Sigmoid colon (tissue), 7 donors: ENCODE results near the gene CHRNA9. TPM values are rescaled to one million over a fixed set of nuclear protein-coding genes. Genes with fewer than 3 reads are reported as not detected.

Experiments used
- DNase-seq: peaks from one replicate; pipeline ENCODE4 v3.0.0-alpha.2; 2019
- H3K27ac ChIP-seq, 4 donors: fragments of 200-600 bp; sonication (generic); one replicate each; pipeline ENCODE4 v1.5.1; 2016 to 2019; ENCODE audit warnings: mild to moderate bottlenecking in 1 of 4
- H3K27me3 ChIP-seq, 3 donors: fragments of 200-600 bp; sonication (generic); one replicate each; pipeline ENCODE4 v1.5.1; 2019; ENCODE audit warnings: mild to moderate bottlenecking in 1 of 3
- H3K36me3 ChIP-seq, 4 donors: fragments of 200-600 bp; sonication (generic); one replicate each; pipeline ENCODE4 v1.5.1; 2016 to 2019
- H3K4me1 ChIP-seq, 4 donors: fragments of 200-600 bp; sonication (generic); one replicate each; pipeline ENCODE4 v1.5.1; 2017 to 2019
- H3K4me3 ChIP-seq, 4 donors: fragments of 200-600 bp; sonication (generic); one replicate each; pipeline ENCODE4 v1.5.1; 2017 to 2019; ENCODE audit warnings: mild to moderate bottlenecking in 2 of 4, moderate library complexity in 1 of 4
- H3K9me3 ChIP-seq, 4 donors: fragments of 200-600 bp in 3 of 4; sonication (generic) in 3 of 4; one replicate each; pipeline versions ENCODE4 v1.5.1 to v1.6.1; 2013 to 2019
- EP300 ChIP-seq, 4 donors: sonication (generic); formaldehyde crosslinking; IDR thresholded peaks; one replicate each; pipeline ENCODE4 v1.6.1; 2017; ENCODE audit warnings: antibody characterized with exemption in 4 of 4
- POLR2A ChIP-seq, 2 donors: fragments of 450-650 bp; IDR thresholded peaks; one replicate each; pipeline ENCODE4 v1.6.1; 2016; ENCODE audit warnings: antibody characterized with exemption in 2 of 2, mild to moderate bottlenecking in 2 of 2, moderate library complexity in 2 of 2
- POLR2AphosphoS5 ChIP-seq, 4 donors: sonication (generic); formaldehyde crosslinking; IDR thresholded peaks; one replicate each; pipeline ENCODE4 v1.6.1; 2017; ENCODE audit warnings: antibody characterized with exemption in 4 of 4
- WGBS, 2 donors: extraction: QIAGEN DNeasy Blood & Tissue Kit; methylation state at CpG; one replicate each; pipeline ENCODE4 v1.1.7; 2013; 5-methylcytosine and 5-hydroxymethylcytosine counted together
- intact Hi-C: fragments of 100-400 bp; cut with DNase I; formaldehyde crosslinking; loops from one replicate; pipeline ENCODE4 v1.15.1; 2023
- polyA plus RNA-seq, 3 donors: library from polyadenylated mRNA; stranded (reverse); fragments of 200-250 nt; gene quantifications; one replicate each; pipeline ENCODE4 v1.2.3, GENCODE V29; 2013
- total RNA-seq, 4 donors: library from RNA; depleted of rRNA; stranded (reverse); fragments of >200 nt; gene quantifications; one replicate each; pipeline ENCODE4 v1.1.0, GENCODE V29; 2016
- TF ChIP-seq, protein P1 (sequence below), 4 experiments: fragments of 450-650 bp in 3 of 4; fragments of 200-600 bp in 1 of 4; IDR thresholded peaks; one replicate each; pipeline ENCODE4 v1.5.1; 2016 to 2019; ENCODE audit warnings: antibody characterized with exemption in 4 of 4, mild to moderate bottlenecking in 3 of 4, moderate library complexity in 2 of 4
- donor health status: healthy with polysubstance abuse.
- donor health status: Bipolar disorder and iron deficiency.
- donor health status: healthy.

Gene CHRNA9
- total and polyA plus RNA-seq, 7 donors = not detected

- intact Hi-C loops = no loop called here
- no peaks in the 10 kb centered on the region for H3K36me3 ChIP-seq
- H3K4me1 ChIP-seq = no peaks in the 10 kb centered on the region
- 69 to 80% methylated on average over 4 of the region's 4 CpGs for WGBS, 2 donors
- no peak overlapping the region for H3K4me3 ChIP-seq
- H3K27me3 ChIP-seq = no peaks in the 10 kb centered on the region
- no peaks in the 10 kb centered on the region for H3K9me3 ChIP-seq
- no peak overlapping the region for H3K27ac ChIP-seq
- TF ChIP-seq POLR2A (IDR thresholded peaks at IDR 0.05) = no peak
- no peak for TF ChIP-seq POLR2AphosphoS5 (IDR thresholded peaks at IDR 0.05)
- TF ChIP-seq EP300 (IDR thresholded peaks at IDR 0.05) = no peak
- TF ChIP-seq, protein P1, sequence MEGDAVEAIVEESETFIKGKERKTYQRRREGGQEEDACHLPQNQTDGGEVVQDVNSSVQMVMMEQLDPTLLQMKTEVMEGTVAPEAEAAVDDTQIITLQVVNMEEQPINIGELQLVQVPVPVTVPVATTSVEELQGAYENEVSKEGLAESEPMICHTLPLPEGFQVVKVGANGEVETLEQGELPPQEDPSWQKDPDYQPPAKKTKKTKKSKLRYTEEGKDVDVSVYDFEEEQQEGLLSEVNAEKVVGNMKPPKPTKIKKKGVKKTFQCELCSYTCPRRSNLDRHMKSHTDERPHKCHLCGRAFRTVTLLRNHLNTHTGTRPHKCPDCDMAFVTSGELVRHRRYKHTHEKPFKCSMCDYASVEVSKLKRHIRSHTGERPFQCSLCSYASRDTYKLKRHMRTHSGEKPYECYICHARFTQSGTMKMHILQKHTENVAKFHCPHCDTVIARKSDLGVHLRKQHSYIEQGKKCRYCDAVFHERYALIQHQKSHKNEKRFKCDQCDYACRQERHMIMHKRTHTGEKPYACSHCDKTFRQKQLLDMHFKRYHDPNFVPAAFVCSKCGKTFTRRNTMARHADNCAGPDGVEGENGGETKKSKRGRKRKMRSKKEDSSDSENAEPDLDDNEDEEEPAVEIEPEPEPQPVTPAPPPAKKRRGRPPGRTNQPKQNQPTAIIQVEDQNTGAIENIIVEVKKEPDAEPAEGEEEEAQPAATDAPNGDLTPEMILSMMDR (IDR thresholded peaks at IDR 0.05) = no peak
- no peak for DNase-seq
These were observed 7.8 kb upstream of the CHRNA9 start for GRCh38 chr4:40327340-40327739.

- no peak overlapping the region for H3K27ac ChIP-seq
- no peak overlapping the region for H3K4me3 ChIP-seq
- 95 to 98% methylated on average over 1 of the region's 1 CpG for WGBS, 2 donors
- no peaks in the 10 kb centered on the region for H3K9me3 ChIP-seq
- no peak for TF ChIP-seq POLR2AphosphoS5 (IDR thresholded peaks at IDR 0.05)
- TF ChIP-seq, protein P1 (IDR thresholded peaks at IDR 0.05) = no peak
- no peak for TF ChIP-seq EP300 (IDR thresholded peaks at IDR 0.05)
- no peak for TF ChIP-seq POLR2A (IDR thresholded peaks at IDR 0.05)
- DNase-seq = no peak
- intact Hi-C loops = no loop called here
- H3K27me3 ChIP-seq = no peaks in the 10 kb centered on the region
- no peaks in the 10 kb centered on the region for H3K36me3 ChIP-seq
- H3K4me1 ChIP-seq = no peaks in the 10 kb centered on the region
These were observed 6.8 kb upstream of the CHRNA9 start for GRCh38 chr4:40328383-40328782.

DNA sequence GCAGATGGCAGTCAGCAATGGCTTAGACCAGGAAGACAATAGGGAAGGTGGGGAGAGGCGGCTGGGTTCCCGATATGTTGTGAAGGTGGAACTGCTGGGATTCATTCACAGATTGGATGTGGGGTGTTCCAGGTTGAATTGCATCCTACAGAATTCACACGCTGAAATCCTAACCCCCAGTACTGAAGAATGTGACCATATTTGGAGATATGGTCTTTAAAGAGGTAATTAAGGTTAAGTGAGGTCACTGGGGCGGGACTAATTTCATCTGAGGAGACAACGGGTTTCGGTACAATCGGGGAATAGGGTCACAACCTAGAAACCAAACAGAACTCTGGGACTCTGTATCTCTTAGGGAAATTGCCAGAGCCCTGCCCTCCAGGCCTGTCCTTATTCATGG is 5.3 kb upstream of the CHRNA9 start:
- Histone ChIP-seq H3K27me3 (no peaks in the 10 kb centered on the region), H3K9me3 (no peaks in the 10 kb centered on the region), H3K4me1 (no peaks in the 10 kb centered on the region), H3K4me3 (no peak overlapping the region), H3K36me3 (no peaks in the 10 kb centered on the region), H3K27ac (no peak overlapping the region)
- no peak for DNase-seq
- TF ChIP-seq POLR2AphosphoS5 (IDR thresholded peaks at IDR 0.05) (no peak), POLR2A (IDR thresholded peaks at IDR 0.05) (no peak), EP300 (IDR thresholded peaks at IDR 0.05) (no peak)
- TF ChIP-seq, protein P1 (IDR thresholded peaks at IDR 0.05) = no peak
- WGBS, 2 donors = 91 to 92% methylated on average over 7 of the region's 7 CpGs
- intact Hi-C loops = no loop called here

DNA sequence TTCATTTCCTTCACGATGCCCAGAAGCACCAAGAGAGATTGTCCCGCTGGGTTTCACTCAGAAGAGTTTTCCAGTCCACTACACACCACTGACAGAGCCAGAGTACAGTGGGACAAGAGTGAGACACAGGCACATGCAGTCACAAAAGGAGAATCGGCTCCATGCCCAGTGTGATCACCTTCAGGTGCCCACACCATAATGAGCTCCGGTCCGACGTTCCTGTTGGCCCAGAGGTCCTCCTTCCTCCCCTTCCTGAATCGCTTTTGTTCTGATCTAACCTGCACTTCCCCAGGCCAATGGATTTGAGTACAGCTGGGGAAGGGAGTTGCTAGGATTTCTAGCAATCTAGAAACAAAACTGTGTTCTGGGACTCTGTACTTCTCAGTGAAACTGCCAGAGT is 4.6 kb upstream of the CHRNA9 start:
- TF ChIP-seq POLR2A (IDR thresholded peaks at IDR 0.05) (no peak), POLR2AphosphoS5 (IDR thresholded peaks at IDR 0.05) (no peak), EP300 (IDR thresholded peaks at IDR 0.05) (no peak)
- TF ChIP-seq, protein P1 (IDR thresholded peaks at IDR 0.05) = no peak
- DNase-seq = no peak
- intact Hi-C loops = no loop called here
- H3K36me3 ChIP-seq = no peaks in the 10 kb centered on the region
- no peaks in the 10 kb centered on the region for H3K27me3 ChIP-seq
- WGBS, 2 donors = 88 to 93% methylated on average over 7 of the region's 7 CpGs
- H3K4me3 ChIP-seq = no peak overlapping the region
- H3K27ac ChIP-seq = no peak overlapping the region
- no peaks in the 10 kb centered on the region for H3K9me3 ChIP-seq
- H3K4me1 ChIP-seq = no peaks in the 10 kb centered on the region

- no peaks in the 10 kb centered on the region for H3K27me3 ChIP-seq
- no peak for DNase-seq
- WGBS, 2 donors = 65 to 80% methylated on average over 8 of the region's 8 CpGs
- no peak overlapping the region for H3K4me3 ChIP-seq
- H3K9me3 ChIP-seq = no peaks in the 10 kb centered on the region
- H3K4me1 ChIP-seq = no peaks in the 10 kb centered on the region
- intact Hi-C loops = no loop called here
- no peaks in the 10 kb centered on the region for H3K36me3 ChIP-seq
- H3K27ac ChIP-seq = no peak overlapping the region
- TF ChIP-seq, protein P1 (IDR thresholded peaks at IDR 0.05) = no peak
- TF ChIP-seq POLR2A (IDR thresholded peaks at IDR 0.05) = no peak
- TF ChIP-seq EP300 (IDR thresholded peaks at IDR 0.05) = no peak
- no peak for TF ChIP-seq POLR2AphosphoS5 (IDR thresholded peaks at IDR 0.05)
These were observed 3.9 kb upstream of the CHRNA9 start for GRCh38 chr4:40331101-40331745.
